SHP77 (cell line): ENCODE data around the gene FAM181A.

ENCODE experiments used
- DNase-seq, 2 experiments: peaks; one replicate each; lab custom pipeline; 2025; lab: John Stamatoyannopoulos, UW

FAM181A gene

DNA sequence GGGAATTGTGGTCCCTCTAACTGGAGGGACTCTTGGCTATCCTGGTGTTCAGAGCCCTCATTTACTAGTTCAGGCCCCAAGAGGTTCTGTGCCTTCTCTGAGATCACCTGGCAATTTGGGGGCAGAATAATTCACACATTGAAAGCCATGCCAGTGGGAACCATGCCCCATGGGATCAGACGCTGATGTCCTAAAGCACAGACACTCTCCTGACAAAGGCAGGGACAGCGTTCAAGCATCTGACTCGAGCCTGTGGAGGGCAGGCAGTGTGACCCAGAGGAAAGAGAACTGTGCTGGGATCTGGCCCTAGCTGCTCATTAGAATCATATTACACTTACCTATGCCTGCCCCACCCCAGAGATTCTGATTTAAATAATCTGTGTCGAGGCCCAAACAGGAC, 51.6 kb downstream of the FAM181A start:
- no peak for DNase-seq
